Mucosa of gallbladder (tissue), 1 donor: ENCODE data around the gene TGFBR3. TPM values are rescaled to one million over a fixed set of nuclear protein-coding genes. Genes with fewer than 3 reads are reported as not detected.

Source experiments
- DNase-seq: peaks from one replicate; pipeline ENCODE4 v3.0.0-alpha.2; 2020; ENCODE audit warnings: low spot score
- total RNA-seq: library from RNA; stranded (reverse); gene quantifications from one replicate; pipeline ENCODE4 v1.2.1, GENCODE V29; 2021
- donor health status: DM: no; HTN: no; CAD: no.

The TGFBR3 gene
- total RNA-seq, 1 donor from 2014 or later, result 54.4 TPM

DNA sequence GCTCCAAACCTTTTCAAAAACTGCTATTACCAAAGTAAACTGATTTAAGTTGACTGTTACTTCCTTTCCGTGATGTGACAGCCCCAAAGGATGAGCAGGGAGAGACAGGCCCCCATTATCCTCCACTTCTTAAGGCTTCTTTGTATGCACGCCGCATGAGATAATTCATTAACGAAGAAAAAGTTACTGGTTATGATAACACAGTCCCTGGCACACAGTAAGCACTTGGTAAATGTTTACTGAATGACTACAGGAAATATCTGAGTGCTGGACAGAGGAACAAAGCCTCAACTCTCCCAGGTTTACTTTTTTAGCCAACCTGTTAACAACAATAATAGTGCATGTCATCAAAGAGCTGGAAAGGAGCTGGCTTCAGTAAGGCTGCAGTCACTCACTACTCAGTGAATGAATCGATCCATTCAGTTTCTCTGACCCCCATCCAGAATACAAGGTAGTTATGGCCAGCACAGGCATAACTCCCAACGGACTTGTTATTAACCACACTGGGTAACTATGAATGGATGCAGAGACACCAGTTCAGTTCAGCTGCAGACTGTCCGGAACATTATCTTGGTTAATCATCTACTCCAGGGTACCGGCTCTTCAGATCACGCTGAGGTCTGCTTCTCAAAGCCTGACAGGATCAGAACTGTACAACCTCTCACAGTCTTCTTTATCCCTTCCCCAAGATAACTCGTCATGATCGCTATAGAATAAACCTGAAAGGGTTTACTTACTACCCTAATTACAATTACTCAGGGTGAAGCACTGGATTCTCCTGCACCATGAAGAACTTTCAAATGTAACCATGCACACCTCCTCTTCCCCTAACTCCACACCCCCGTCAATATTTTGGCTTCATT is 58.3 kb downstream of the TGFBR3 start:
- peak; percentile 48 for DNase-seq

DNA sequence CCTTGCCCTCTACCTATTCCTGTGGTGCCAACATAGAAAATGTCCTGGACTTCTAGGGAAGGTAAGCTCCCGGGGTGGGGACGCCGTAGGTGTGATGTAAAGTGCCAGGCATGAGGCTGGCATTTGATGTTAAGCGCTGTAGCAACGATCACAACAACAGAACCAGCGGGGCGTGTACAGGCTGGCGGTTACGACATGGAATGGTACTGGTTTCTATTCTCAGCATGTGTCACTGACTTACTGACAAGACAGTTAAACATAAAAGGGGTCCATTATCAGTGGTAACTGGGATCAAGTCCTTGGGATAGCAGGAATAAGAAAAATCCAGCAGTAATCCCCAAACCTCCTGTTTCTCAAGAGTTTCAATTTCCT is 58.9 kb downstream of the TGFBR3 start:
- peak; percentile 61 for DNase-seq

DNA sequence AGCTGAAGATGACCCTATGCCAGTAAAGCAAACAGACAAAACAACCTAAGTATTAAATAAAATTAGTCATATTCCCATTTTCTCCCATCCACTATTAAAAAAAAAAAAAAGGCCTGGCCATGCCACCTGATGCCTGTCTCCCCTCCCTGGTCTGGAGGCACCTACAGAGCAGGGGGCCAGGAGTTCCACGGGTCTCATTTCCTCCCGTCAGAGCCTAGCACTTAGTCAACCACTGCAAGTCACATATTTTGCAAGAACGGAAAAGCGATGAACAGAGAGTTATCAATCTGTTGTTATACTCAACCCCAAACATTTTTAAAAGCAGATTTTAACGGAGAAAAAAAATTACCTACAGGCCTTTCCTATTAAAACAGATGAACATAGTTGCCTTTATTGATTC is 59.3 kb downstream of the TGFBR3 start:
- no peak for DNase-seq

DNA sequence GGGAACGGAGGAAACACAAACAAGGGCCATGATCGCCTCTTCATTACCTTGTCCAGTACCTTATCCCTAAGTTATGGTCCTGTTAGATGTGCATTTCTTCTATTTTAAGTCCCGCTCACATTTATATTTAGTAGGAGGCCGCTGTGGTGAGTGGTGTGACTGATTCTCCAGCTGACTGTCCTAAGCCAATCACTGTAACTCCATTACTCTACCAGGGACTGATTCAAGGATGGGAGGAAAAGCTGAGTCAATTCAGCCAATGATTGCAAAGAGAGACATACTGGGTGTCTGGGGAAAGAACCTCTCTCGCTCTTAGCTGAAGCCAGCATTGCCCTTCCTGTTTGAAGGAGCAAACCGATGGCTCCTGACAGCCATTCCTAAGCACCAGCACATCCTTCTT is 59.7 kb downstream of the TGFBR3 start:
- DNase-seq, result no peak

DNA sequence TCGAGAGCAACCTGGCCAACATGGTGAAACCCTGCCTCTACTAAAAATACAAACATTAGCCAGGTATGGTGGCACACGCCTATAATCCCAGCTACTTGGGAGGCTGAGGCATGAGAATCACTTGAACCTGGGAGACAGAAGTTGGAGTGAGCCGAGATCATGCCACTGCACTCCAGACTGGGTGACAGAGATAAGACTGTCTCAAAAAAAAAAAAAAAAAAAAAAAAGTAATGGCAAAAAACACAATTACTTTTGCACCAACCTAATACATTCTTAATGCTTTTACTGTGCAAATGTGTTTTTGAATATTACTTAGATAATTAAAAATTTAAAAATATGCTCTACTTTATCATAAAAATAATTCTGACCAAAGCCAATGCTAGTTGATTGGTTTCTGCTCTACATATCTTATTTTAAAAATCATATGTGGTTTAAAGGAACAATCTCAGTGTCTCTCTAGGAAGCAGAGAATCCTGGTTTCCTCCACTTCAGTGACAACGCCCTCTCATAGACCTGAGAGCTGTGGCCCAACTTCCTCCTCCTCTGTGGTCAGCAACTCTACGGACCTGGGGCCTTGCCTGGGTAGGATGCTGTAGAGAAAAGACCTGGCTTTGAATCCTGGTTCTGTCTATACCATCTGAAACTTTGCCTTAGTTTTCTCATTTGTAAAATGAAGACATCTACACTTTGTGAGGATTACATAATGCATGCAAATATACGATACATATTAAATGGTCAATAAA is 64.7 kb downstream of the TGFBR3 start:
- no peak for DNase-seq

DNA sequence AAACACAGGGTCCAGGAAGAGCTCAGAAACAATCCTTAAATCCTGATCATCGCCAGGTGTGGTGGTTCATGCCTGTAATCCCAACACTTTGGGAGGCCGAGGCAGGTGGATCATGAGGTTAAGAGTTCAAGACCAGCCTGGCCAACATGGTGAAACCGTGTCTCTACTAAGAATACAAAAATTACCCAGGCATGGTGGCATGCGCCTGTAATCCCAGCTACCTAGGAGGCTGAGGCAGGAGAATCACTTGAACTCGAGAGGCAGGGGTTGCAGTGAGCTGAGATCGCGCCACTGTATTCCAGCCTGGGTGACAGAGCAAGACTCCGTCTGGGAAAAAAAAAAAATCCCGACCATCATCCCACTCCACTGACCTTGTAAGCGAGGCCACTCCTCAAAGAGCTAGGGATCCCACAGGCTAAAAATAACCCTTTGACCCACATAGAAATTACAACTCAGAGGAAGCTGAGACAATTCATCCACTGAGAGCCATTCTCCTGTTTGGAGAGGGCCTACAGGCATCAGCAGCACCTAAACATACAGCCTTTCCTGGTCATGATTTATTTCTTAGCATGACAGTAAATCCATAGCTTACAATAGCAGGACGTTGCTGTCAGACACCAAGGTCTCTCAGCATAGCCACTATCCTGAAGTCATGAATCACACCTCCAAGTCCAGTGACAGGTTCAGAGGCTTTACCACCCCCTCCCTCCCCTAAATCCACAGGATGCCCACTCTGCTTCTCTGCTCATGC is 66.7 kb downstream of the TGFBR3 start:
- no peak for DNase-seq

DNA sequence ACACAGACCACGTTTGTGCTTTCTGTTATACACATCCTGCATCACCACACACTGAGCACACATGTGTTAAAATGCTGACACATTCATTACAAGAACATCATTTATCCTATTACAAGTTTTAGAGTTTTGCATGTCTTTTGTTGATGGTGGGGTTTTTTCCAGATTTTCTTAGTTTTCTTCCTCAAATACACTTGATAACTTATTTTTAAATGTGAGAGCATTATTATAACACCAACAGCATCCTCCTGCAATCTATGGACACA is 67.3 kb downstream of the TGFBR3 start:
- no peak for DNase-seq

DNA sequence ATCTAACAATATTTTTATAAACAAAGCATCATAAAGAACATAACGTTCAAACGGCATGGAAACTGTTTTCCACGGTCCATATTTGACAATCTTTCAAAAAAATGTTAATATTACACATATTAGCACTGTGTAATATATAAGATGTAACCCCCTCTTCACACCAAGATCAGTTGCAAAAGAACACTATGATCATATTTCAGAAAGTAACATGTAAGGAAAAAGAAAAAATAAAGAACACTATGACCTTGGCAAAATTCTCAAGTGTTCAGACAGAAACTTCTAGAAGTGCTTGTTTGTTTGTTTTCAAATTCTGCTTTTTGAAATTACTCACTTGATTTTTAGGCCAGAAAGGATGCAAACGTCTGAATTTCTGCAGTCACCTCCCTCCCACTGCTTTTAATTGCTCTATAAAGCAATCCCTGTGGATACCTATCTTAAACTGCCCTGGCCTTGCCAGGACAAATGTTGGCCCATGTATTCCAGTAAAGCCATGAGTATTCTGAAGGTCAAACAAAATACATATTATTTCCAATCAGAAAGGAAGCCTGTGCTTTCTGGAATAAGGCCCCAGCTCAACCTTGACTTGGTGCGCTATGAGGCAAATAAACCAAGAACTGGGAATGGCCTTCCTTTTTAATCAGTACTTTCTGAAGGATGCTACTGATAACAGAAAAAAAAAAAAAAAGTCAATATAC is 68.6 kb downstream of the TGFBR3 start:
- DNase-seq, result no peak

DNA sequence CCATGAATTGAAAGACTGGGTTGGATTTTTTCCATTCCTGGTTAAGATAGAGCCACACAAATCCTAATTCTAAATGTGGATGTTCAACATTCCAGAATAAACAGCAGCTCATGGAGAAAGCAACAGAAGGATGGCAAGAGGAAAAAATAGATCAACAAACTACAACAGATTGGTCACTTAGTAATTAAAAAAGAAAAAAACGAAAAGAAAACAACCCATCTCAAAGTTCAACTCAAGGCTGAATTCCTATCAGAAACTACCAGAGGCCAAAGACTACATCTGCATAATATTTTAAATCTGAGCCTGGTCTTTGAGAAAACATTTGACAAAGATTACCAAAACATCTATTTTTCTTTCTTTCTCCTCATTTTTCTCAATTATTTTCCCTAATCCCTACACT is 69.9 kb downstream of the TGFBR3 start:
- DNase-seq, result no peak

DNA sequence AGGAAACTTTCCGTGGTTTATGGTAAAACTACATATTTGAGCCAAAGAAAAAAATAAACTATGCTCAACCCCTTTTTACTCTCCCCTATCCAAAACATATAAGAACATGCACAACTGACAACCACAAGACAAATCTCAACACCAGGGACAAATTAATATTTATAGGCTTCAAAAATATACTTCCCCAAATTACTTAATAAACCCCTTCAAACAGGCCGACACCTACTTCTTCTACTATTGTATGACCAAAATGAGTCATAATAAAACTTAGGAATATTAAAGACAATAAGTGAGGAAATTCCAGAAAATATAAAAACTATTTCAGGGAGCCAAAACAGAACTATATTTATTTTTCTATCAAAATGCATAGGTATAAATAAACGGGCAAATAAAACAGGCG is 71.5 kb downstream of the TGFBR3 start:
- no peak for DNase-seq

DNA sequence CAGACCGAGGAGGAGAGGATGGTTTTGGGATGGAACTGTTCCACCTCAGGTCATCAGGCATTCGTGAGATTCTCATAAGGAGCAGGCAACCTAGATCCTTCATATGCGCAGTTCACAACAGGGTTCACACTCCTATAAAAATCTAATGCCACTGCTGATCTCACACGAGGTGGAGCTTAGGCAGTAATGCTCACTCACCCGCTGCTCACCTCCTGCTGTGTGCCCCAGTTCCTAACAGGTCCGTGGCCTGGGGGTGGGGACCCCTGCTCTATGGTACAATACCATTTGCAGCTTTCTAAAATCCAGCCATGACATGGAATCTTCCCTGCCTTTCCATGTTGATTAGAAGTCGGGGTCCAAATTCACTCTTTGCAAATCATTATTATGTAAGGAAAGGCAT is 72.1 kb downstream of the TGFBR3 start:
- no peak for DNase-seq

DNA sequence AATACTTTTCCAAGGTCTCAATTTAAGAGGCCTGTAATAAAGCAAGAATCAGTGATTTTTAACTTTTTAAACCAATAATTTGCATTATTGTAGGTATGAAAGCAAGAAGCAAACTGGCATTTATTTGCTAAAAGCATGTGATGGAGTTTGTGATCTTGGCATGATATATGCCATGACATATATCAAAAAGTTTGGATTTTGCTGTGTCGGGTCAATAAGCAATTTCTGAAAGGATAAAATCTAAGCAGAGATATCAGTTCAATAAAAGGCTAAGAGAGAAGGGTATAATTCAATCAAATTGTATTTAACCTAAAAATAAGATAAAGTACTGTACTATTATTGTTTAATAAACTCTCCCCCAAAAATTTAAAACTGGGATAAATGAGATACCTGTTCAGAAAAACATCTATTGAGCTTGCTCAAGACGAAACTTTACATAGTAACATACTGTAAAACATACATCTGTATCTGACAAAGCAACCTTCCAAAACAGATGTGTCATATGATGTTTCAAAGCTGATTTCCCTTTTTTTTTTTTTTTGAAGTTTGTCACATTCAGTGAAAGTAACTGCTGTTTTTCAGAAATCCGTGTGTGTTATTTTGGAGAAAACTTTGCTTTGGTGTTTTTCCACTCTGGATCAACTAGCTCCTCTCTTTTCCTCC is 74.5 kb downstream of the TGFBR3 start:
- DNase-seq, result no peak

DNA sequence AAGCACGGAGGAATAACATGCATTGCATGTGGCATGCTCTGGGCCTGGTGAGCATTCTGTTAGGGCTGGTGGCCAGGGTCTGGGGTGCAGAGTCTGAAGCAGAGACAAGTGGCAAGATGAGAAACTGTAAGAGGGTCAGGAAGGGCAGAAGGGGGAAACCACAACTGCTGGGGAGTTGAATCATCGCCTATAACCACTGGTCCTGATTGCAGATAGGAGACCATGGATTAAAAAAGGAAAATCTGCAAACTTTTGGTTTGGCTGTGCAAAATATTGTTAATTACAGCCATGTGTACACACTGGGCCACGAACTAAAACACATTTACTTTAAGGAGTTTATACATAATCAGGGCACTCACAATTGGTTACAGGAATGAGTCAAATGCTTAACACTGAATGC is 76.6 kb downstream of the TGFBR3 start:
- DNase-seq, result no peak

DNA sequence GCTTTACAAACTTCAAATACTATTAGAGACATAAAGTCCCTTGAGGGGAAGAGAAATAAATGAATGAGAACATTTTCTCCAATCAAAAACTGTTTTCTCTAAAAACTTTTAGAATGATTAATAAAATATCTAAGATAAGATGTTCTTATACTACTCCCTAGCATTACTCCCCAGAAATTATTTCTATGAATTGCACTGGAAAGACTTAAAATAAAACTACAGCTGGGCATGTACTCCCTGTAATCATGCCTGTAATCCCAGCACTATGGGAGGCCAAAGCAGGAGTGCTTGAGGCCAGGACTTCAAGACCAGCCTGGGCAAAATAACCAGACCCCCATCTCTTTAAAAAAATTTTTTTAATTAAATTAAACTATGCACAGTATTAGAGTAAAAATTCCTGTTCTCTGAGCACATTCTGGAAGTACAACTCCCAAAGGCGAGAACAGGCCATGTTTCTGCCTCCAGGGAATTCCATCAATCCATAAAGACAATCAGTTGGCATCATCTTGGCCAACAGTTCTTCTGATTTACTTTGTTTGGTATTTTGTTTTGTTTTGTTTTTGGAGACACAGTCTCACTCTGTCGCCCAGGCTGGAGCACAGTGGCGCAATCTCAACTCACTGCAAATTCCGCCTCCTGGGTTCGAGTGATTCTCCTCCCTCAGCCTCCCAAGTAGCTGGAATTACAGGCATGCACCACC is 77.9 kb downstream of the TGFBR3 start:
- no peak for DNase-seq

DNA sequence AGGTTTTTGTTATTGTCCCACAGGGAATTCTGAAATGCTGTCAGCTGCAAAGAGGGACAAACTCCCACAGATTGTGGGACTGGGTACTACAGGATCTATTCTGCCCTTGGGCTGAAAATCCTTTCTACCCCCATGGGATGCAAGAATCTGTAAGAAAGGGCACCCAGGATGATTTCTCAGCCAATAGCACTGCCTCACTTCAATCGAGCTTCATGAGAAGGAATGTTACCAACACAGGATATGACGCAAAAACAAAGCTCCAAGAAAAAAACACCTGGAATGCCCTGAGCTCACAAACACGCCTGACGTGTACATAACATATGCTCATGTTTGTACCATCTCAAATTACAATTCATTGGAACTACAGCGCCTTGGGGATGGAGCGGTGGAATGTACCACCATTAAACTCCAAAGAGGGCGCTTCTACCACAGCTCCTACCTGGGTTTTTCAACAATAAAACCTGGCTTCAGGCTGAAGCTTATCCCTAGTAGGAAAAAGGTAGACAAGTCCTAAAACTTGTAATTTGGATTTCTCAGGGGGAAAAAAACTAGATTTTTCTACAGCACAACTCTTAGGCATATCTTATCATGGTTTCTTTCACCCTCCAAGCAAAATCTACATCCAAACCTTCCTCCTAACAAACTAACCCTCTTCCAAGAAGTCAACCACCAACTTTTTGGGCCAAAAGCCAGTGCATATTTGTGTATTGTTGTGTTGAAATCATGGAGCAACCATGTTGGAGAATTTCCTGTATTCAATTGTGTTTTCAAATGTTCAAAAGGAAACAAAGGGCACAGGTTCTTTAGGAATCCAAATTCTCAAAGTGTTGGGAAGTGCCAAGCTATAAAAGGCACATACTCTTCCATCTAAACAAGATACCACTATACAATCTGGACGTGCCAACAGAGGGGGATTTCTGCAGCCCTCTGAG is 78.9 kb downstream of the TGFBR3 start:
- DNase-seq, result no peak

DNA sequence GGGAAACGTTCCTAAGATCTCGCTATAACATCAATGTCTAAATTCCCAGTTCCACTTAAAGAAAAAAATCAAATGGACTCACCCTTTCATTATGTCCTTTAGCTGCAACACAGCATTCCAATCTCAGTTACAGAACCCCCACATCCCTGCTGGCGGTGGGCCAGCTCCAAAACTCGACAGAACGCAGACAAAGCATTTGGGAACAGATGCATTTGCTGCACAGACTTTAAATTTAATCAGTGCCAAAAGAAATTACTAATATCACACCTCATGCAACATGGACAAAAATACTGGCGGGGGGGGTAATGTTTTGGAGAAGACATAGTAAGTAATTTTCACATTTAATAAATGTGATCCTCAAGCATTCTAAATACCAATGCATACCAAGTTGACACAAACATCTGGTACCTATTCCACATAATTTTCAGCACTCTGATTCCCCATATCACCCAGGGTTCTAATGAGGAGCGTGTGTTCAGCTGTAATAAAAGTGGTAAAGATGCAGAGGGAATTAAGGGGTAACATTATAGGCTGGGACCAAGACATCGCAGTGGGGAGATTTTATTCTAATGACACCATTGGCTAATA is 79.7 kb downstream of the TGFBR3 start:
- DNase-seq, result no peak

DNA sequence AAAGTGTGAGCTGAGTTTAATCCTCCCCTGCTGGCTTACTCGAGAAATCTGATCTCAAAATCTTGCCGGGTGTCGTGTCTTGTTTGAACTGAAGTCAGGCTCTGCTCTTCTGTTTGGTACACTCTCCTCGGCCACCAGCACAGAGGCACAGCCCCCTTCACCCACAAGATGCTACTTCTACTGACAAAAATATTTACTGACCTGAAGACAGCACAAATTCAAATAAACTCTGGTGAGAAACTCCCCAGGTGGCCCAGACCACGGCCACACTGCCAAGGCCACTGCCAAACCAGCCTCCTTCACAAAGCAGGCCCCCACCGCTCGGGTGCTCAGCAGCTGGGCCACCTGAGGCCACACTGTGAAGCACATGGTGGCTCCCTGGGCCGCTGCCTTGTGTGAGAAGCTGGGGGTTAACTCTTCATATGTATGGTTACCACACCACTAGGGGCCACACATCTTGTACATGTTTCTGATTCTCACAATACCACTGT is 80.6 kb downstream of the TGFBR3 start:
- no peak for DNase-seq

DNA sequence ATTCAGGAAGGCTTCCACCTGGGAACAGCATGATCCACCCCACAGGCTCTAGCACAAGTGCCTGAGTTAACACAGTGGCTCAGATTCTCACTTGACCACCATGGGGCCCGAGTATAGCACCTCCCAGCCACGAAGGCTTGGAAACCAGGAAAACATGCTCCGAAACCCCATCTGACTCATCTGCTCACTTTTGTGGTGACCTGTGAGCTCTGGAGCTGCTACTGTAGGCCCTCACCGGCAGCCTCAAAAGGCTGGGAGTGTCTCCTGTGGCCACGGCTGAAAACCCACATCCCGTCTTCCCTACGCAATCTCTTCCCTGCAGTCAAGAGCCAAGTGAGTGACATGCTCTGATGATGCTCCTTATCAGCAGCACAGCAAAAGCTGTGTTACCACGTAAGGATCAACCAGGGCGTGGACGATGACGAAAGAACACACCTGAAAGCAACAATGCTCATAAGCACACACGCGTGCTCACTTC is 81.4 kb downstream of the TGFBR3 start:
- DNase-seq, result no peak

DNA sequence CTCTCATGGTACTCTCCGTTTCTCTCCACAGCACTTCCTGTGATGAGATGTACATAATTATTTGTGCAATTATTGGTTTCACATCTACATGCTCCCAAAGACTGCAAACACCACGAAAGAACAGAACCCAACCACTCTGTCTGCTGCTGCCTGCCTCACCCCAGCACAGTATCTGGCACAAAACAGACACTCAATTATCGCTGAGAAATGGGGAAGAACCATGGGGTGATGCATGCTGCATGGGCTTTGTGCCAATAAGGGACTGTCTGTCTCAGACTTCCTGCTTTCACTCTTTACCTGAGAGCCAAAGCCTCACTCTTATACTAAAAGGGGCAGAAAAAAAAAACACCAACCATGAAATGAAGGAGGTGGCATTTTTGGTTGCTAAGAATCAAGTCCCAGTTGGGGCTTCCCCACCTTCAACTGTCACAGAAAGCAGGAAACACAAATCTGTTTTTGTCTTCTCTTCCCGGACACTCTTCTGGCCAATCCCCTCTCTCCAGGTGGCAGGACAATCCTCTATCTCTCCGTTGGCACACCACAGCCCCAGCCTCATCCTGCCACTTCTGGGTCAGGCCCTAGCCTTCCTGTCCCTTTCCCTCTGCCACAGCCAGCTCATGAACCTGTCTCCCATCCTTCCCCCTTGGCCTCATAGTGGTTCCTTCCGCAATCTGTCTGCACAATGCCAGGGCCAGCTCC is 82.0 kb downstream of the TGFBR3 start:
- DNase-seq, result no peak
